ENCODE data around the gene PRKACB. TPM values are rescaled to one million over a fixed set of nuclear protein-coding genes. Genes with fewer than 3 reads are reported as not detected.

The PRKACB gene
- total and polyA plus RNA-seq, 11 donors, result 8.7 to 52.3 (median 39.0) TPM

GRCh38 chr1:84278905-84279304 lies 134.8 kb downstream of the PRKACB start:
- no peaks in the 10 kb centered on the region for H3K36me3 ChIP-seq
- H3K27me3 ChIP-seq, result no peaks in the 10 kb centered on the region
- ATAC-seq (no peak), DNase-seq (no peak)
- WGBS, 4 donors, result 44 to 63% (median 50%) methylated on average over 6 to 7 of the region's 7 CpGs
- no peak overlapping the region for H3K4me3 ChIP-seq
- H3K4me1 ChIP-seq, result no peaks in the 10 kb centered on the region
- no peak overlapping the region for H3K27ac ChIP-seq
- intact Hi-C loops (cut with DNase I), result no loop called here
- no peaks in the 10 kb centered on the region for H3K9me3 ChIP-seq
- no peak for TF ChIP-seq CTCF (IDR thresholded peaks at IDR 0.05)
- no peak for TF ChIP-seq POLR2A (IDR thresholded peaks at IDR 0.05)

- H3K9me3 ChIP-seq, result no peaks in the 10 kb centered on the region
- intact Hi-C loops (cut with DNase I), result no loop called here
- H3K27ac ChIP-seq, result no peak overlapping the region
- H3K27me3 ChIP-seq, result no peaks in the 10 kb centered on the region
- TF ChIP-seq POLR2A (IDR thresholded peaks at IDR 0.05) (no peak), CTCF (IDR thresholded peaks at IDR 0.05) (no peak)
- H3K36me3 ChIP-seq, result no peaks in the 10 kb centered on the region
- H3K4me1 ChIP-seq, result no peaks in the 10 kb centered on the region
- ATAC-seq, result no peak
- no peak for DNase-seq
- no peak overlapping the region for H3K4me3 ChIP-seq
Measured at GRCh38 chr1:84280912-84281311, 136.8 kb downstream of the PRKACB start.

- Histone ChIP-seq H3K9me3 (peaks cover 0 to 15% (median 8%) of the 10 kb centered on the region in 12 donors), H3K27ac (no peak overlapping the region), H3K36me3 (no peaks in the 10 kb centered on the region), H3K27me3 (no peaks in the 10 kb centered on the region), H3K4me3 (no peak overlapping the region), H3K4me1 (no peaks in the 10 kb centered on the region)
- TF ChIP-seq POLR2A (IDR thresholded peaks at IDR 0.05), result no peak
- TF ChIP-seq CTCF (IDR thresholded peaks at IDR 0.05), result no peak
- WGBS, 4 donors, result 92 to 100% (median 97%) methylated on average over 1 of the region's 1 CpG
- intact Hi-C loops (cut with DNase I), result no loop called here
- DNase-seq, result no peak
- no peak for ATAC-seq
Measured at GRCh38 chr1:84282780-84283333, 138.8 kb downstream of the PRKACB start.

GRCh38 chr1:84283381-84283780 lies 139.3 kb downstream of the PRKACB start:
- DNase-seq, result no peak
- intact Hi-C loops (cut with DNase I), result no loop called here
- 46 to 71% (median 59%) methylated on average over 1 of the region's 1 CpG for WGBS, 4 donors

More at GRCh38 chr1:84283381-84283780, 139.3 kb downstream of the PRKACB start:
- Histone ChIP-seq H3K27ac (no peak overlapping the region), H3K4me1 (no peaks in the 10 kb centered on the region), H3K4me3 (no peak overlapping the region), H3K36me3 (no peaks in the 10 kb centered on the region), H3K27me3 (no peaks in the 10 kb centered on the region), H3K9me3 (peaks cover 0 to 19% (median 10%) of the 10 kb centered on the region in 12 donors)
- TF ChIP-seq CTCF (IDR thresholded peaks at IDR 0.05) (no peak), POLR2A (IDR thresholded peaks at IDR 0.05) (no peak)
- no peak for ATAC-seq
